GM12875 (cell line): ENCODE data around the gene TM7SF2.

ENCODE experiments used
- H3K4me3 ChIP-seq: one replicate; pipeline ENCODE4 v1.5.1; 2011; ENCODE audit warnings: low read depth, low read length, control low read depth
- TF ChIP-seq, protein P1 (sequence below): IDR thresholded peaks from 2 replicates; pipeline ENCODE4 v1.5.1; 2011; ENCODE audit warnings: low read depth, mild to moderate bottlenecking, control low read depth, inconsistent platforms, low read length, moderate library complexity, borderline replicate concordance; ENCODE audit not compliant: insufficient read depth

Gene TM7SF2

GRCh38 chr11:65110354-65110861 is 1.3 kb upstream of the TM7SF2 start:
- TF ChIP-seq, protein P1, sequence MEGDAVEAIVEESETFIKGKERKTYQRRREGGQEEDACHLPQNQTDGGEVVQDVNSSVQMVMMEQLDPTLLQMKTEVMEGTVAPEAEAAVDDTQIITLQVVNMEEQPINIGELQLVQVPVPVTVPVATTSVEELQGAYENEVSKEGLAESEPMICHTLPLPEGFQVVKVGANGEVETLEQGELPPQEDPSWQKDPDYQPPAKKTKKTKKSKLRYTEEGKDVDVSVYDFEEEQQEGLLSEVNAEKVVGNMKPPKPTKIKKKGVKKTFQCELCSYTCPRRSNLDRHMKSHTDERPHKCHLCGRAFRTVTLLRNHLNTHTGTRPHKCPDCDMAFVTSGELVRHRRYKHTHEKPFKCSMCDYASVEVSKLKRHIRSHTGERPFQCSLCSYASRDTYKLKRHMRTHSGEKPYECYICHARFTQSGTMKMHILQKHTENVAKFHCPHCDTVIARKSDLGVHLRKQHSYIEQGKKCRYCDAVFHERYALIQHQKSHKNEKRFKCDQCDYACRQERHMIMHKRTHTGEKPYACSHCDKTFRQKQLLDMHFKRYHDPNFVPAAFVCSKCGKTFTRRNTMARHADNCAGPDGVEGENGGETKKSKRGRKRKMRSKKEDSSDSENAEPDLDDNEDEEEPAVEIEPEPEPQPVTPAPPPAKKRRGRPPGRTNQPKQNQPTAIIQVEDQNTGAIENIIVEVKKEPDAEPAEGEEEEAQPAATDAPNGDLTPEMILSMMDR, result peak; percentile 97

GRCh38 chr11:65111159-65111743 is 421 bp upstream of the TM7SF2 start:
- no peak overlapping the region for H3K4me3 ChIP-seq

More at GRCh38 chr11:65110354-65110861, 1.3 kb upstream of the TM7SF2 start:
- H3K4me3 ChIP-seq, result no peak overlapping the region

DNA sequence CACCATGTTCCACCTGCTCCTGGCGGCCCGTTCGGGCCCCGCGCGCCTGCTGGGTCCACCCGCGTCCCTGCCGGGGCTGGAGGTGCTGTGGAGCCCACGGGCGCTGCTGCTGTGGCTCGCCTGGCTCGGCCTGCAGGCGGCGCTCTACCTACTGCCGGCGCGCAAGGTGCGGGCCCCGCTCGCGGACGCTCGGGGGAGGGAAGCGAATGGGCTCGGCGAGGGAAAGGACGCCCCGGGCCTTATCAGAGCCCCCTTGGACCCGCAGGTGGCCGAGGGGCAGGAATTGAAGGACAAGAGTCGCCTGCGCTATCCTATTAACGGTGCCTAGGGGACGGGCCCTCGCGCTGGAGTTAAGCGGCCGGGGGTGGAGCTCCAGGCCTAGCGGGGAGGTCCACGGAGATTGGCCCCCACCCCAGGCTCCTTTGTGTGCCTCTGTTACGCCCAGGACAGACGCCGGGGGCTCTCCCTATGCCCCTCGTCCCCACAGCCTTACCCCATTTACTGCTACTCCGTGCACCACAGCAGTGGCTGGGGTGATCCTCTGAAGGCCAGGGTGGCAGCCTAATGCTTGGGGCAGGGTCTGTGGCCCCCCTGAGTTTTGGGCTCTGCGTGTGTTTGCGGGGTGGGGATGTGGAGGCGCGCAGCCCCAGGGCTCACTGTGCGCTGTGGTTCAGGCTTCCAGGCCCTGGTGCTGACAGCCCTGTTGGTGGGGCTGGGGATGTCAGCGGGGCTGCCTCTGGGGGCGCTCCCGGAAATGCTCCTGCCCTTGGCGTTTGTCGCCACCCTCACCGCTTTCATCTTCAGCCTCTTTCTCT is 1.1 kb downstream of the TM7SF2 start:
- peak overlapping the region; percentile 70 for H3K4me3 ChIP-seq
- TF ChIP-seq, protein P1, result peak; percentile 98

More at GRCh38 chr11:65111159-65111743, 421 bp upstream of the TM7SF2 start:
- TF ChIP-seq, protein P1, result no peak

GRCh38 chr11:65113361-65113756 is 1.7 kb downstream of the TM7SF2 start:
- TF ChIP-seq, protein P1, result no peak

GRCh38 chr11:65113839-65114238 is 2.2 kb downstream of the TM7SF2 start:
- no peak overlapping the region for H3K4me3 ChIP-seq
- TF ChIP-seq, protein P1, result no peak

More at GRCh38 chr11:65113361-65113756, 1.7 kb downstream of the TM7SF2 start:
- H3K4me3 ChIP-seq, result no peak overlapping the region

DNA sequence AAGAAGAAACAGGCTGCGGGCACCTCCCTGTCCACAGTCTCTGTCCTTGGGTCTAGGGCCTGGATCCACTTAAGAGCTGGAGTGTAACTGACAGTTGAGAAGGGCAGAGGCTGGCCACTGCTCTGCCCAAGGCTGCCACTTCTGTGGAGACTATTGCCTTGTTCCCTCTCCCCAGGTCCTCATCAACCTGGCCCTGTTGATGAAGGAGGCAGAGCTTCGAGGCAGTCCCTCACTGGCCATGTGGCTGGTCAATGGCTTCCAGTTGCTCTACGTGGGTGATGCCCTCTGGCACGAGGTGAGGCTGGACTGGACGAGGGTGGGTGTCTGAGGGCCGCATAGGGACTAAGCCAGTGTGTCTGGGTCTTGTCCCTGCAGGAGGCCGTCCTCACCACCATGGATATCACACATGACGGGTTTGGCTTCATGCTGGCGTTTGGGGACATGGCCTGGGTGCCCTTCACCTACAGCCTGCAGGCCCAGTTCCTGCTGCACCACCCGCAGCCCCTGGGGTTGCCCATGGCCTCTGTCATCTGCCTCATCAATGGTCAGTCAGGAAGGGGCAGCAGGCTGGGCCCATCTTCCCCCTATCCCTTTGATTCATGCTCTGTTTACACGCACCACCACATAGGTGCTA is 3.0 kb downstream of the TM7SF2 start:
- TF ChIP-seq, protein P1, result no peak
- H3K4me3 ChIP-seq, result no peak overlapping the region
